Cardiac ventricle fibroblast (primary cell): ENCODE results near the gene VEGFA. TPM values are rescaled to one million over a fixed set of nuclear protein-coding genes. Genes with fewer than 3 reads are reported as not detected.

ENCODE experiments used
- total RNA-seq: library from RNA; depleted of rRNA; stranded (reverse); fragments of >200 nt; gene quantifications from 2 replicates; pipeline ENCODE4 v1.2.3, GENCODE V29; 2015

Gene VEGFA
- 56.9 and 68.8 TPM in 2 replicates for total RNA-seq

DNA sequence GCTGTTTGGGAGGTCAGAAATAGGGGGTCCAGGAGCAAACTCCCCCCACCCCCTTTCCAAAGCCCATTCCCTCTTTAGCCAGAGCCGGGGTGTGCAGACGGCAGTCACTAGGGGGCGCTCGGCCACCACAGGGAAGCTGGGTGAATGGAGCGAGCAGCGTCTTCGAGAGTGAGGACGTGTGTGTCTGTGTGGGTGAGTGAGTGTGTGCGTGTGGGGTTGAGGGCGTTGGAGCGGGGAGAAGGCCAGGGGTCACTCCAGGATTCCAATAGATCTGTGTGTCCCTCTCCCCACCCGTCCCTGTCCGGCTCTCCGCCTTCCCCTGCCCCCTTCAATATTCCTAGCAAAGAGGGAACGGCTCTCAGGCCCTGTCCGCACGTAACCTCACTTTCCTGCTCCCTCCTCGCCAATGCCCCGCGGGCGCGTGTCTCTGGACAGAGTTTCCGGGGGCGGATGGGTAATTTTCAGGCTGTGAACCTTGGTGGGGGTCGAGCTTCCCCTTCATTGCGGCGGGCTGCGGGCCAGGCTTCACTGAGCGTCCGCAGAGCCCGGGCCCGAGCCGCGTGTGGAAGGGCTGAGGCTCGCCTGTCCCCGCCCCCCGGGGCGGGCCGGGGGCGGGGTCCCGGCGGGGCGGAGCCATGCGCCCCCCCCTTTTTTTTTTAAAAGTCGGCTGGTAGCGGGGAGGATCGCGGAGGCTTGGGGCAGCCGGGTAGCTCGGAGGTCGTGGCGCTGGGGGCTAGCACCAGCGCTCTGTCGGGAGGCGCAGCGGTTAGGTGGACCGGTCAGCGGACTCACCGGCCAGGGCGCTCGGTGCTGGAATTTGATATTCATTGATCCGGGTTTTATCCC, at the start of gene VEGFA:
Gene VEGFA, plus strand, starts transcription at position 686 of the 846 bp plus-strand sequence.

Other genes with a start within 250 kb of the VEGFA start
- gene XPO5, start 194.2 kb upstream of the VEGFA start, total RNA-seq, result 13.0 and 19.6 TPM in 2 replicates
- gene POLH, start 194.0 kb upstream of the VEGFA start, total RNA-seq, result 16.8 and 17.8 TPM in 2 replicates
- gene GTPBP2, start 140.9 kb upstream of the VEGFA start, total RNA-seq, result 16.6 and 18.0 TPM in 2 replicates
- 15.7 and 17.4 TPM in 2 replicates for gene MAD2L1BP, start 134.4 kb upstream of the VEGFA start, total RNA-seq
- 0.19 TPM in 1 of 2 replicates, not detected in the other for gene RSPH9, start 125.2 kb upstream of the VEGFA start, total RNA-seq
- gene MRPS18A, start 82.4 kb upstream of the VEGFA start, total RNA-seq, result 32.9 and 36.0 TPM in 2 replicates